ENCODE measurements around the gene HOXD10.

DNA sequence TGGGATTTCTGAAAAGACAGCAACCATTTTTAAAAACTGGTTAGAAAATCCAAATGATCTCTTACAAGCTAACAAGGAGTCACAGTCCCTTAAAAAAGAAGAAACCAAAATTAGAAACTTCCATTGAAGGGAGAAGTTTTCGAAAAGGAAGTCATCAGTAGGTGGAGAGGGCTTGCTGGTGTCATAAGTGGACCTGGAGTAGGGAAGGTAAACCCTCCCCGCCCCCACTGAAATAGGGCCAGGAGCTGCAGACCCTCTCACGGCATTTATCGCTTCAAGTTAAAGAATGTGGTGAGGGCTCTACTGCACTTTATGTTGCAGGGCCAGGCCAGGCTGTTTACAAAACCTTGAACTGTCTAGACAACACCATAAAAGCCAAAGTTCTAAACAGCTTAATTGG lies 6.6 kb upstream of the HOXD10 start:
- TF ChIP-seq, protein P1, sequence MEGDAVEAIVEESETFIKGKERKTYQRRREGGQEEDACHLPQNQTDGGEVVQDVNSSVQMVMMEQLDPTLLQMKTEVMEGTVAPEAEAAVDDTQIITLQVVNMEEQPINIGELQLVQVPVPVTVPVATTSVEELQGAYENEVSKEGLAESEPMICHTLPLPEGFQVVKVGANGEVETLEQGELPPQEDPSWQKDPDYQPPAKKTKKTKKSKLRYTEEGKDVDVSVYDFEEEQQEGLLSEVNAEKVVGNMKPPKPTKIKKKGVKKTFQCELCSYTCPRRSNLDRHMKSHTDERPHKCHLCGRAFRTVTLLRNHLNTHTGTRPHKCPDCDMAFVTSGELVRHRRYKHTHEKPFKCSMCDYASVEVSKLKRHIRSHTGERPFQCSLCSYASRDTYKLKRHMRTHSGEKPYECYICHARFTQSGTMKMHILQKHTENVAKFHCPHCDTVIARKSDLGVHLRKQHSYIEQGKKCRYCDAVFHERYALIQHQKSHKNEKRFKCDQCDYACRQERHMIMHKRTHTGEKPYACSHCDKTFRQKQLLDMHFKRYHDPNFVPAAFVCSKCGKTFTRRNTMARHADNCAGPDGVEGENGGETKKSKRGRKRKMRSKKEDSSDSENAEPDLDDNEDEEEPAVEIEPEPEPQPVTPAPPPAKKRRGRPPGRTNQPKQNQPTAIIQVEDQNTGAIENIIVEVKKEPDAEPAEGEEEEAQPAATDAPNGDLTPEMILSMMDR (IDR thresholded peaks at IDR 0.05; ENCODE audit: low read depth, low read length, missing input control), result no peak
- no peak for TF ChIP-seq YY1 (IDR thresholded peaks at IDR 0.05)
- no peak for TF ChIP-seq GABPA (IDR thresholded peaks at IDR 0.05 in 1 of 2, conservative IDR thresholded peaks at IDR 0.05 in 1 of 2)
